ENCODE measurements around the gene SLC35A5.
A peak's percentile ranks its signal among the peaks of the same experiment; 100 is the strongest.

Gene SLC35A5

DNA sequence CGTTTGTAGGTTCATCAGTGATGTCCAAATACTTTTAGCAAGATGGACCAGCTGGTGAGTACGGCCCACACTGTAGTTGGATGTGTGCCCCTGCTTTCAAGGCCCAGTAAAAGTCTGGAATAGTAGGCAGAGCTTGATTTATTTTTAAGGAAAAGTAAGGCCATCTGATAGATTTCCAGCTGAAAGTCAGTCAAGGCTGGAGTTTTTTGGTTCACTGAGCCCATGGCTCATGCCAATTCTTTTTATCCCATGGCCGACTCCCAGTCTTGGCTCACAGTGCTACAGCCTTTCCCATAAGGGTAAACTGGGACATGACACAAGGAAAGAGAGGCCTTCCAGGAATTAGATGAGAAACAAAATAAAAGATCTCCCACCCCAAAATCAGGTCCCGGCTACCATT lies 65.6 kb downstream of the SLC35A5 start:
- DNase-seq (ENCODE audit: low spot score): no peak

DNA sequence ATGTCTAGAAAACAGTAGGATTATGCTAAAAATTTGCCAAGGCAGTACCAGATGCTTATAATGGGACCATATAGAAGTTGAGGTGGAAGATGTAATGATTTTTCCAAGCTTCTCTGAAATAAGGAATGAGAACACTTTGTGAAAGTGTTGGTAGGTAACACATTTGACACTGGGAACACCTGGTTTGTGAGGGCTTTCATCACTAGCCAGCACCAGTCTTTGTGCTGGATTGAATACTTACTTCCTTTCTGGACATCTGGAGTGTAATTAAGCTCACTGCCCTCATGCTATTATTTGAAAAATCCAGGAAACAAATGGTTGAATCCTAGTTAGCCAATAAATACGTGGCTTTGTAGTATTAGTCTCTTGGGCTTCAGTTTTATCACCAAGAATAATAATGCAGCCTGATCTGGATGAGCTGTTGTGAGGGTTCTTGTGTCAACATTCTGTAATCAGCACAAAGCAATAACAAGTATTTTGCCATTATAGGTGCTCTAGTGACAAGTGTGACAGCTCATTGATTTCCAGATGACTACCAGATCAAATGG lies 66.1 kb downstream of the SLC35A5 start:
- no peak for DNase-seq (ENCODE audit: low spot score)

DNA sequence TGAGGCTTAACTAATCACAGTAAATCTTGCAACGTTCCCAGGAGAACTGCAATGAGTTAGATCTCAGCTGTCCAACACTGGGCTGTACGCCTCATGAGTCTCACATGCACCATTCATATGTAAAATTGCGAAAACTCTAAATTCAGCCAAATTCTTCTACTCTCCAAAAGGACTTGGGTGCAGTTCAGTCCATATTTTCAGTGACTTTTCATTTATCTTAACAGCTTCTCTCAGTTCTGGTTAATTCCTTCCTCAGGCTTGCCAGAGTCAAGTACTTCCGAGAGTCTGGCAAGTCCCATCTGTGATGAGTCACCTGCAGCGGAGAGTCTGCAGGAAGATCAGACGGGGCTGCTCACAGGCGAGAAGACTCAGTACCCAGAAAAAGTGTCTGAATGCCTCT lies 67.6 kb downstream of the SLC35A5 start:
- DNase-seq (ENCODE audit: low spot score): peak; percentile 64

DNA sequence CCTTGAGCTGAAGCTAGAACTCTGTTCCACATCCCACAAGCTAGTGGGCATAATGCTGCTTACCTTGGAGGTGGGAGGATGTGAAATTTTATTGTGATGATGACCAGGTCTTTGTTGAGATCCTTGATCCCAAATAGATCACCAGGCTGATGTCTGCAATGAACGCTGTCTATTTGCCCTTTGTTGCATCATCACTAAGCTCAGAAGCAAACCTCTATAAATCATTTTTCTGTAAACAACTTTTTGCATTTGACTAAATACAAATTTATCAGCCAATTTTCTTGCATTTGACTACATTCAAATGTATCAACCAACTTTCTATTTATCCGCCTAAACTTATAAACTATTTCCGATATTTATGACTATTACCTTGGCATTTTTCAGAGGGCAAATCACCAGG lies 69.4 kb downstream of the SLC35A5 start:
- DNase-seq (ENCODE audit: low spot score): no peak

DNA sequence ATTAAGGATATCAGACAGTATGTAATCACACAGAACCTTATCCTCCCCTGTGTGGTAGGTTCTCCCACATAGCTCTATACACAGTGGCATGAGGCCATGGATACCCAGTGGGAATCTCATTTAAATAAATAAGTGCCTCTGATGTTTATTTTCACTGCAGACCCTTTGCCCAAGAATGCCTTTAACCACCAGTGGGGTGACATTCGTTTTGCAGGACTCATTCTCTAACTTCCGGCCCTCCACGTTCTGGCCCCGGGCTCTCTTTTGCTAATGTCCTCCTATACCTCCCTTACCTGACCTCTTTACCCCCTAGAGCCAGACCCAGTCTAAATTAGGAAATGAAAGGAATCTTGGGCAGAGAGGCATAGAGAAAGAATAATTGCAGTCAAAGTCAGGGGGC lies 70.8 kb downstream of the SLC35A5 start:
- DNase-seq (ENCODE audit: low spot score): no peak

DNA sequence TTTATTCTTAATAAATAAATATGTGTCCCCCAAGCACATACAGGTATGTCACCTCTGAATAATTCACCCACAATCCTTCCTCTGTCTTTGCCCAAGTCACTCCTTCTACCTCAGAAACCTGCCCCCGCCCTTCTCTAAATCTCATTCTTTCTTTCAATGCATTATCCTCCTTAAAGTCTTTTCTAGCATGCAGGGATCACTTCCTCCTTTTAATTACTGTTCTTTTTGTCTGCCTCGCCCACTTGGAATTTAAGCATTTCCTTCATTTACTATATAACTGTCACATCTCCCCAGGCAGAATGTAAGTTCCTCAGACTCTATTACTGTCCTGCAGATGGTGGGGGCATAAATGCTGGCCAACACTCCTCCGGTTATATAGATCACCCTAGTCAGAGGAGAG lies 71.3 kb downstream of the SLC35A5 start:
- DNase-seq (ENCODE audit: low spot score): no peak

DNA sequence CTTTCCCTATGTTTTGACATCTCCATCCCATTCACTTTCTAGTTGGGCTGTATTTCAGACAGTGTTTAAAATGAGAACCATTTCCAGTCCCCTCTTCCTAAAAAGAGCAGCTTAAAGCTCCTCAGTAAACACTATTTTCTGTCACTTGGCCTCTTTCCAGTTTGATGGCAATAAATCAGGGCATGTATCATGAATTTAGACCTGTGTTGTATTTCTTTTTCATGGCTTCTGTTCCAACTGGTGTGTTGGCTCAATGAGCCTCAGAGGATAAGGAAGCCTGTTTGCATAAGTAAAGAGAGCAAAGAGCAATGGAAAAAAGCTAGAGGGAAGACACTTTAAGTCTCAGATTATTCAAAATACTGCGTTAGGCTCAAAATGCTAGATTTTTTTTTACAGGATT lies 71.9 kb downstream of the SLC35A5 start:
- DNase-seq (ENCODE audit: low spot score): no peak

DNA sequence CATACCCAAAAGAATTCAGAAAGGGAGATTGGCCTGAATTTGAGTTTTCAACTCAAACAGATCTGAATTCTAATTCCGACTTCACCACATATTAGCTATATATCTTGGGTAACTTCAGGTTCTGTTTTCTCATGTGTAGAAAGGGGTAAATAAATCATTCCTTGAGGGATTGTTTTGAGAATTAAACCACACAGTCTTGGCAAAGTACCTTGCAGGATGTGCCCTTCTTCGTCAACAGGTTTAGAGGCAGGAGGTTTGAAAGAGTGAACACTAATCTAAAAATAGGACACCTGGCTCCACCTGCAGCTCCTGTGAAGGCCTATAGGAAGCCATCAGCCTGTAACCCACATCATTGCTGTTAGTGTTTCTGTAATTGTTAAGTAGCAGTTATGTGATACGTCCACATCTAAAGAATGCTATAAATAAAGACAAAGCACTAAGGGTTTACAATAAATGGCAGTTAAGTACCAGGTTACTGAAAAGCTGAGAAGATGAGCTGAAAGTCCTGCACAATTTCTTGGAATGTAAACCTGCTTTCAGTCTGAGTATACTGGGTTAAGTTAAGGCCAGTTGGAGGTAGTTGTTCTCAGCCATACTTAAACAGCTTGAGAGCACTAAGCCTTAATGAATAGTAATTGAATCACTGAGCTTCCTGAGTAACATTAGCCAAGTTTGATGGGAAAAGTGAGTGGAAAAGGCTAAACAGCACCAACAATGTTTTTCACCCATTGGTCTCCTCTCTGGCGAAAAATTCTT lies 73.1 kb downstream of the SLC35A5 start:
- no peak for DNase-seq (ENCODE audit: low spot score)
